Fibroblast of lung (primary cell): ENCODE measurements around the gene NID1.

Experiments
- EZH2 ChIP-seq: IDR thresholded peaks from 2 replicates; pipeline ENCODE4 v1.5.1; 2012; ENCODE audit warnings: low read length, control low read depth, mild to moderate bottlenecking; ENCODE audit errors: missing control alignments
- TF ChIP-seq, protein P1 (sequence below), 2 donors: IDR thresholded peaks in 1 of 2; conservative IDR thresholded peaks in 1 of 2; 1 replicate in 1 of 2; 2 replicates in 1 of 2; pipeline ENCODE4 v1.5.1; 2011 to 2012; ENCODE audit warnings: low read length in 2 of 2, control low read depth in 1 of 2, inconsistent platforms in 1 of 2, low read depth in 1 of 2, mild to moderate bottlenecking in 1 of 2

DNA sequence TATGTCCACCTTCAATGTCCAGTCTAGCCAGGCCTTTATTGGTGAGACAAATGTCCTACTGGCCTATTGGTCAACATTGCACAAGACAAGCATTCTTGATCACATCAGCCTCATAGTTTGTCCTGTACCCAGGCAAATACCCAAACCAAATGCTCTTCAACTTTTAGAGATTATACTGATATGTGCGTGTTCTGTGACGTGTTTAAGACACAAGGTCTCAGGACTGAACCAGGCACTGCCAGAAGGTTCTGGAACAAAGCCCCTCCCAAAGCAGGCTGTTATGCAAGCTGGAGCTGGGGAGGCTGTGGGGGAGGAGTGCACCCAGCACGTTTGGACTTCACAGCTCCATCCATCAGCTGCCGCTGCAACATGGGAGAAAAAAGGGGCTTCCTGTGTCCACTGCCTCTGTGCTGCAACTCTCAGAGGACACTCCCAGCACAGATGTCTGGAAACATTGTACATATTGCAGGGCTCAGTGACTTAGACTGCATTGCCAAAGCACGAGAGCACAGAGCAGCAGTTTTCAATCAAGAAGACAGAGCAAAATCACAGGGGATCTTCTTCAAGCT is 45.9 kb downstream of the NID1 start:
- TF ChIP-seq, protein P1, sequence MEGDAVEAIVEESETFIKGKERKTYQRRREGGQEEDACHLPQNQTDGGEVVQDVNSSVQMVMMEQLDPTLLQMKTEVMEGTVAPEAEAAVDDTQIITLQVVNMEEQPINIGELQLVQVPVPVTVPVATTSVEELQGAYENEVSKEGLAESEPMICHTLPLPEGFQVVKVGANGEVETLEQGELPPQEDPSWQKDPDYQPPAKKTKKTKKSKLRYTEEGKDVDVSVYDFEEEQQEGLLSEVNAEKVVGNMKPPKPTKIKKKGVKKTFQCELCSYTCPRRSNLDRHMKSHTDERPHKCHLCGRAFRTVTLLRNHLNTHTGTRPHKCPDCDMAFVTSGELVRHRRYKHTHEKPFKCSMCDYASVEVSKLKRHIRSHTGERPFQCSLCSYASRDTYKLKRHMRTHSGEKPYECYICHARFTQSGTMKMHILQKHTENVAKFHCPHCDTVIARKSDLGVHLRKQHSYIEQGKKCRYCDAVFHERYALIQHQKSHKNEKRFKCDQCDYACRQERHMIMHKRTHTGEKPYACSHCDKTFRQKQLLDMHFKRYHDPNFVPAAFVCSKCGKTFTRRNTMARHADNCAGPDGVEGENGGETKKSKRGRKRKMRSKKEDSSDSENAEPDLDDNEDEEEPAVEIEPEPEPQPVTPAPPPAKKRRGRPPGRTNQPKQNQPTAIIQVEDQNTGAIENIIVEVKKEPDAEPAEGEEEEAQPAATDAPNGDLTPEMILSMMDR (conservative IDR thresholded peaks at IDR 0.05 in 1 of 2, IDR thresholded peaks at IDR 0.05 in 1 of 2; ENCODE audit: low read depth in 1 of 2, low read length in 2 of 2), result no peak
- TF ChIP-seq EZH2, result no peak
